ENCODE measurements around the gene GUCY2D.
A peak's percentile ranks its signal among the peaks of the same experiment; 100 is the strongest.

DNA sequence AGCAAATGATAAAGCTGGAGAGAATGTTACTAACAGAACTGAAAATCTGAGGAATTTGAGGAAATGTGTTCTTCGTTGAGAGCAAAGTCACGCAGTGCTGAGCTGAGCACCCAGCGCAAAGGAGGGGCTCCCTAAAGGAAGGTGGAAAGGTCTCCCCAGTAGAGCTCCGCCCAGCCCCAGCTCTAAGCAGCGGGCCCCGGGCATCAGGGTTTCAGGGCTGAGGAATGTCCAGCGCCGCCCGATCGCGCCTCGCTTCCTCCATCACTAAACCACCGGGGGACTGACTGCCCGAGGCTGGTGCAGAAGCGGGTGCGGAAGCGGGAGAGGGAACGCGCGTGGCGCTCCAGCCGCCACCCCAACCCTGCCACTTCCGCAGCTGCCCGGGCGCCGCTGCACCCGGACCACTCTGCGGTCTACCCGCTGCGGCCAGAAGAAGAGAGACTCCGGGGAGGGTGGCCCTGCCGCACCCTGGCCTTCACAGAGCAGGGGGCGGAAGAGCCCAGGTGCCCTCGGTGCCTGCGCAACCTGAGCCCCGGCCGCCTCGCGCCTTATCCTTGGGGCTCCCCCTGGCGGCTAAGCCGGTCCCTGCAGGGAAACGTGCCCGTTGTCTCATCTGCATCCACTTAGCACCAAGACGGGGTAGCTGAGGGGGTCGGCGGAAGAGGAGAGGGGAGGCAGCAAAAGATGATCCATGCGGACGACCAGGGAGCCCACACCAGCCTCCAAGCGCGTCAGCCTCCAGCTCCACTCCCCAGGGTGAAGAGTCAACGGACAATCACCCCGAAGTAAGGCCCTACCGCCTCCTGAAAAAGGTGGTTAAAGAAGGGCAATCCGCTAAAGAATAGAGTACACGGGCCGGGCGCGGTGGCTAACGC is 12.4 kb upstream of the GUCY2D start:
- no peak for TF ChIP-seq GABPA (IDR thresholded peaks at IDR 0.05; ENCODE audit: low read depth)
- TF ChIP-seq, protein P1, sequence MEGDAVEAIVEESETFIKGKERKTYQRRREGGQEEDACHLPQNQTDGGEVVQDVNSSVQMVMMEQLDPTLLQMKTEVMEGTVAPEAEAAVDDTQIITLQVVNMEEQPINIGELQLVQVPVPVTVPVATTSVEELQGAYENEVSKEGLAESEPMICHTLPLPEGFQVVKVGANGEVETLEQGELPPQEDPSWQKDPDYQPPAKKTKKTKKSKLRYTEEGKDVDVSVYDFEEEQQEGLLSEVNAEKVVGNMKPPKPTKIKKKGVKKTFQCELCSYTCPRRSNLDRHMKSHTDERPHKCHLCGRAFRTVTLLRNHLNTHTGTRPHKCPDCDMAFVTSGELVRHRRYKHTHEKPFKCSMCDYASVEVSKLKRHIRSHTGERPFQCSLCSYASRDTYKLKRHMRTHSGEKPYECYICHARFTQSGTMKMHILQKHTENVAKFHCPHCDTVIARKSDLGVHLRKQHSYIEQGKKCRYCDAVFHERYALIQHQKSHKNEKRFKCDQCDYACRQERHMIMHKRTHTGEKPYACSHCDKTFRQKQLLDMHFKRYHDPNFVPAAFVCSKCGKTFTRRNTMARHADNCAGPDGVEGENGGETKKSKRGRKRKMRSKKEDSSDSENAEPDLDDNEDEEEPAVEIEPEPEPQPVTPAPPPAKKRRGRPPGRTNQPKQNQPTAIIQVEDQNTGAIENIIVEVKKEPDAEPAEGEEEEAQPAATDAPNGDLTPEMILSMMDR (IDR thresholded peaks at IDR 0.05; ENCODE audit: insufficient read depth, low read length) = peak; percentile 72
- TF ChIP-seq POLR2AphosphoS5 (IDR thresholded peaks at IDR 0.05; ENCODE audit: low read depth) = 0 out of 2 replicates have a peak, but pooled peaks have one; percentile 27
